ENCODE data around the gene UXS1. TPM values are rescaled to one million over a fixed set of nuclear protein-coding genes. Genes with fewer than 3 reads are reported as not detected.

The UXS1 gene
- total RNA-seq, 8 experiments from 2014 or later: 24.9 to 76.4 (median 33.8) TPM

- in situ Hi-C loops (cut with MboI; ENCODE audit: low pct_unique_long_range_greater_than_20kb in 2 of 9, low sequenced_read_pairs in 9 of 9, unreplicated experiment in 9 of 9): loop anchor here in 2 of 9 experiments (25.0 kb wide), 1 partner anchor 508 kb away; no protein-coding TSS in a partner anchor
- no peak for ATAC-seq (replicated peaks in 6 of 8)
- no peak overlapping the region for H3K27ac ChIP-seq
- no peak overlapping the region for H3K4me3 ChIP-seq
- 86 to 100% (median 97%) methylated on average over 1 to 17 of the region's 21 CpGs; no CpG with 5 or more reads in 4 of the 10 experiments for WGBS, 10 experiments
- no peaks in the 10 kb centered on the region for H3K4me1 ChIP-seq (replicated peaks in 1 of 2)
These were observed 98.4 kb downstream of the UXS1 start for GRCh38 chr2:106095478-106096298.

- Histone ChIP-seq H3K27ac (no peak overlapping the region), H3K4me1 (replicated peaks in 1 of 2) (no peaks in the 10 kb centered on the region), H3K4me3 (no peak overlapping the region)
- 63 to 100% (median 93%) methylated on average over 1 to 12 of the region's 13 CpGs; no CpG with 5 or more reads in 2 of the 10 experiments for WGBS, 10 experiments
- in situ Hi-C loops (cut with MboI; ENCODE audit: low pct_unique_long_range_greater_than_20kb in 2 of 9, low sequenced_read_pairs in 9 of 9, unreplicated experiment in 9 of 9): loop anchor here in 2 of 9 experiments (25.0 kb wide), 1 partner anchor 507 kb away; no protein-coding TSS in a partner anchor
- no peak for ATAC-seq (replicated peaks in 6 of 8)
These were observed 99.8 kb downstream of the UXS1 start for GRCh38 chr2:106094131-106094841.

- H3K4me1 ChIP-seq (replicated peaks in 1 of 2): no peaks in the 10 kb centered on the region
- in situ Hi-C loops (cut with MboI; ENCODE audit: low pct_unique_long_range_greater_than_20kb in 2 of 9, low sequenced_read_pairs in 9 of 9, unreplicated experiment in 9 of 9): loop anchor here in 2 of 9 experiments (25.0 kb wide), 1 partner anchor 504 kb away; no protein-coding TSS in a partner anchor
- 90 to 100% (median 98%) methylated on average over 1 to 4 of the region's 4 CpGs for whole genome bisulfite sequencing, 10 experiments
- H3K4me3 ChIP-seq: no peak overlapping the region
- no peak overlapping the region for H3K27ac ChIP-seq
- ATAC-seq (replicated peaks in 6 of 8): no peak
These were observed 103.0 kb downstream of the UXS1 start for GRCh38 chr2:106090916-106091618.

GRCh38 chr2:106089611-106090010 is 104.5 kb downstream of the UXS1 start:
- Histone ChIP-seq H3K4me3 (no peak overlapping the region), H3K4me1 (replicated peaks in 1 of 2) (no peaks in the 10 kb centered on the region), H3K27ac (no peak overlapping the region)
- ATAC-seq (replicated peaks in 6 of 8): no peak
- 100% methylated on average over 1 of the region's 1 CpG; no CpG with 5 or more reads in 9 of the 10 experiments for WGBS, 10 experiments
- in situ Hi-C loops (cut with MboI; ENCODE audit: low pct_unique_long_range_greater_than_20kb in 2 of 9, low sequenced_read_pairs in 9 of 9, unreplicated experiment in 9 of 9): loop anchor here in 2 of 9 experiments (25.0 kb wide), 1 partner anchor 502 kb away; no protein-coding TSS in a partner anchor

- no peaks in the 10 kb centered on the region for H3K4me1 ChIP-seq (replicated peaks in 1 of 2)
- ATAC-seq (replicated peaks in 6 of 8): peak in 4 of 8 experiments; percentile 39 to 69 (median 66)
- WGBS, 10 experiments: 20 to 92% (median 45%) methylated on average over 2 to 9 of the region's 9 CpGs
- in situ Hi-C loops (cut with MboI; ENCODE audit: low pct_unique_long_range_greater_than_20kb in 2 of 9, low sequenced_read_pairs in 9 of 9, unreplicated experiment in 9 of 9): loop anchor here in 2 of 9 experiments (25.0 kb wide), 1 partner anchor 498 kb away; no protein-coding TSS in a partner anchor
- no peak overlapping the region for H3K27ac ChIP-seq
- no peak overlapping the region for H3K4me3 ChIP-seq
These were observed 108.7 kb downstream of the UXS1 start for GRCh38 chr2:106085181-106085940.

GRCh38 chr2:106080959-106081358 is 113.1 kb downstream of the UXS1 start:
- in situ Hi-C loops (cut with MboI; ENCODE audit: low pct_unique_long_range_greater_than_20kb in 2 of 9, low sequenced_read_pairs in 9 of 9, unreplicated experiment in 9 of 9): loop anchor here in 2 of 9 experiments (25.0 kb wide), 1 partner anchor 494 kb away; no protein-coding TSS in a partner anchor
- WGBS, 10 experiments: 14 to 96% (median 80%) methylated on average over 2 to 6 of the region's 6 CpGs
- H3K27ac ChIP-seq: no peak overlapping the region
- no peak overlapping the region for H3K4me3 ChIP-seq
- no peaks in the 10 kb centered on the region for H3K4me1 ChIP-seq (replicated peaks in 1 of 2)
- peak in 1 of 8 experiments; percentile 84 for ATAC-seq (replicated peaks in 6 of 8)

- ATAC-seq (replicated peaks in 6 of 8): no peak
- Histone ChIP-seq H3K4me3 (no peak overlapping the region), H3K4me1 (replicated peaks in 1 of 2) (no peaks in the 10 kb centered on the region), H3K27ac (no peak overlapping the region)
- 46 to 100% (median 77%) methylated on average over 1 to 4 of the region's 5 CpGs for WGBS, 10 experiments
- in situ Hi-C loops (cut with MboI; ENCODE audit: low pct_unique_long_range_greater_than_20kb in 2 of 9, low sequenced_read_pairs in 9 of 9, unreplicated experiment in 9 of 9): loop anchor here in 2 of 9 experiments (25.0 kb wide), 1 partner anchor 491 kb away; no protein-coding TSS in a partner anchor
These were observed 116.0 kb downstream of the UXS1 start for GRCh38 chr2:106078096-106078495.

- H3K27ac ChIP-seq: no peak overlapping the region
- no peak for ATAC-seq (replicated peaks in 6 of 8)
- in situ Hi-C loops (cut with MboI; ENCODE audit: low pct_unique_long_range_greater_than_20kb in 2 of 9, low sequenced_read_pairs in 9 of 9, unreplicated experiment in 9 of 9): loop anchor here in 2 of 9 experiments (25.0 kb wide), 1 partner anchor 490 kb away; no protein-coding TSS in a partner anchor
- H3K4me1 ChIP-seq (replicated peaks in 1 of 2): no peaks in the 10 kb centered on the region
- H3K4me3 ChIP-seq: no peak overlapping the region
- 11 to 100% (median 79%) methylated on average over 1 of the region's 1 CpG; no CpG with 5 or more reads in 4 of the 10 experiments for WGBS, 10 experiments
These were observed 117.2 kb downstream of the UXS1 start for GRCh38 chr2:106076941-106077340.

- in situ Hi-C loops (cut with MboI; ENCODE audit: low pct_unique_long_range_greater_than_20kb in 2 of 9, low sequenced_read_pairs in 9 of 9, unreplicated experiment in 9 of 9): loop anchor here in 2 of 9 experiments (25.0 kb wide), 1 partner anchor 488 kb away; no protein-coding TSS in a partner anchor
- Histone ChIP-seq H3K4me3 (no peak overlapping the region), H3K27ac (no peak overlapping the region), H3K4me1 (replicated peaks in 1 of 2) (no peaks in the 10 kb centered on the region)
- ATAC-seq (replicated peaks in 6 of 8): peak in 3 of 8 experiments; percentile 33 to 79 (median 72)
- 6 to 92% (median 83%) methylated on average over 1 to 3 of the region's 3 CpGs; no CpG with 5 or more reads in 1 of the 10 experiments for WGBS, 10 experiments
These were observed 119.1 kb downstream of the UXS1 start for GRCh38 chr2:106075048-106075447.

- in situ Hi-C loops (cut with MboI; ENCODE audit: low pct_unique_long_range_greater_than_20kb in 2 of 9, low sequenced_read_pairs in 9 of 9, unreplicated experiment in 9 of 9): no loop called here
- Histone ChIP-seq H3K4me1 (replicated peaks in 1 of 2) (no peaks in the 10 kb centered on the region), H3K4me3 (no peak overlapping the region), H3K27ac (no peak overlapping the region)
- ATAC-seq (replicated peaks in 6 of 8): no peak
- WGBS, 10 experiments: 73 to 91% (median 86%) methylated on average over 3 to 14 of the region's 17 CpGs; no CpG with 5 or more reads in 1 of the 10 experiments
These were observed 120.3 kb downstream of the UXS1 start for GRCh38 chr2:106073678-106074406.

GRCh38 chr2:106070181-106070580 is 123.9 kb downstream of the UXS1 start:
- Histone ChIP-seq H3K4me3 (no peak overlapping the region), H3K4me1 (replicated peaks in 1 of 2) (peaks cover 0 to 8% of the 10 kb centered on the region in 2 donors), H3K27ac (no peak overlapping the region)
- in situ Hi-C loops (cut with MboI; ENCODE audit: low pct_unique_long_range_greater_than_20kb in 2 of 9, low sequenced_read_pairs in 9 of 9, unreplicated experiment in 9 of 9): no loop called here
- 55 to 100% (median 80%) methylated on average over 1 to 3 of the region's 4 CpGs; no CpG with 5 or more reads in 2 of the 10 experiments for WGBS, 10 experiments
- no peak for ATAC-seq (replicated peaks in 6 of 8)

Data from motor neuron (in vitro differentiated cells).